A549 (cell line): ENCODE measurements around the gene CIT. TPM values are rescaled to one million over a fixed set of nuclear protein-coding genes. Genes with fewer than 3 reads are reported as not detected.

Experiments
- ATAC-seq, 2 experiments: fragments of 200-7000 bp in 1 of 2; fragments of >200 bp in 1 of 2; cut with Nextera tagmentation in 1 of 2; cut with Tn5 transposase in 1 of 2; 3 replicates each; pipeline versions ENCODE4 v1.8.0 to v1.9.1; 2018 to 2020; ENCODE audit warnings: mild to moderate bottlenecking in 1 of 2, moderate library complexity in 1 of 2
- CTCF ChIA-PET: fragments of 300-600 bp; sonication (Branson Sonifier 250); formaldehyde crosslinking; extraction: SDS; loops from one replicate; lab custom pipeline; 2021; ENCODE audit warnings: antibody characterized with exemption, inconsistent platforms; lab: Yijun Ruan, JAX
- POLR2A ChIA-PET: fragments of 350-600 bp; formaldehyde crosslinking; extraction: SDS; loops from one replicate; lab custom pipeline; 2021; ENCODE audit warnings: antibody characterized with exemption, inconsistent platforms; lab: Yijun Ruan, JAX
- DNase-seq, 2 experiments: peaks; one replicate each; pipeline versions ENCODE4 v3.0.0 to v3.0.0-alpha.2; 2011 to 2016; ENCODE audit warnings: low read depth in 1 of 2, low spot score in 1 of 2
- FAIRE-seq: peaks from 2 replicates; lab custom pipeline; 2011; peaks lifted over from hg19 to GRCh38; lab: Jason Lieb, UNC
- H3K27ac ChIP-seq, 2 experiments: fragments of >200 bp; sonication (Bioruptor Twin); formaldehyde crosslinking; 3 replicates each; pipeline ENCODE4 v1.5.1; 2016 to 2017
- H3K4me1 ChIP-seq: fragments of >200 bp; sonication (Bioruptor Twin); formaldehyde crosslinking; 3 replicates; pipeline ENCODE4 v1.6.1; 2016
- H3K4me2 ChIP-seq: fragments of >200 bp; sonication (Bioruptor Twin); formaldehyde crosslinking; 3 replicates; pipeline ENCODE4 v1.6.1; 2016
- H3K4me3 ChIP-seq: fragments of >200 bp; sonication (Bioruptor Twin); formaldehyde crosslinking; 3 replicates; pipeline ENCODE4 v1.5.1; 2016
- H3K9me3 ChIP-seq: fragments of >200 bp; sonication (Bioruptor Twin); formaldehyde crosslinking; 3 replicates; pipeline ENCODE4 v1.6.1; 2016
- ATOH8 ChIP-seq: fragments of 250-450 bp; sonication (Bioruptor Pico); IDR thresholded peaks from 2 replicates; pipeline ENCODE4 v1.5.0; 2020; ENCODE audit warnings: low read depth, mild to moderate bottlenecking, moderate library complexity
- BCL3 ChIP-seq: fragments of >200 bp; sonication (Bioruptor Twin); formaldehyde crosslinking; IDR thresholded peaks from 3 replicates; pipeline ENCODE4 v1.6.1; 2016
- BHLHE40 ChIP-seq: IDR thresholded peaks from 2 replicates; pipeline ENCODE4 v1.6.1; 2012; ENCODE audit warnings: low read depth, low read length, inconsistent platforms
- CBX2 ChIP-seq: fragments of 200-600 bp; sonication (generic); IDR thresholded peaks from 2 replicates; pipeline ENCODE4 v1.6.1; 2016; ENCODE audit warnings: low read depth, mild to moderate bottlenecking, borderline replicate concordance
- CEBPB ChIP-seq, 2 experiments: fragments of >200 bp in 1 of 2; sonication (Bioruptor Twin) in 1 of 2; formaldehyde crosslinking in 1 of 2; IDR thresholded peaks; 2 replicates each; pipeline ENCODE4 v1.6.1; 2012 to 2016
- CHD2 ChIP-seq: fragments of 150-350 bp; IDR thresholded peaks from 2 replicates; pipeline ENCODE4 v1.6.1; 2014; ENCODE audit warnings: low read length; ENCODE audit not compliant: partially characterized antibody
- E2F6 ChIP-seq: IDR thresholded peaks from 2 replicates; pipeline ENCODE4 v1.6.1; 2012; ENCODE audit warnings: low read depth, borderline replicate concordance
- FOSL2 ChIP-seq, 2 experiments: fragments of 450-650 bp in 1 of 2; fragments of >200 bp in 1 of 2; sonication (Bioruptor Twin) in 1 of 2; formaldehyde crosslinking; IDR thresholded peaks; 2 replicates each; pipeline versions ENCODE4 v1.5.0 to v1.6.1; 2016 to 2020; ENCODE audit warnings: mild to moderate bottlenecking in 1 of 2, moderate library complexity in 1 of 2
- GATA3 ChIP-seq: IDR thresholded peaks from 2 replicates; pipeline ENCODE4 v1.6.1; 2012; ENCODE audit warnings: borderline replicate concordance
- HDAC2 ChIP-seq: fragments of 200-600 bp; sonication (generic); IDR thresholded peaks from 2 replicates; pipeline ENCODE4 v1.6.1; 2016
- KDM1A ChIP-seq: fragments of 200-600 bp; sonication (generic); IDR thresholded peaks from 2 replicates; pipeline ENCODE4 v1.6.1; 2016; ENCODE audit warnings: low read depth, mild to moderate bottlenecking
- KDM5A ChIP-seq: fragments of 200-600 bp; sonication (generic); IDR thresholded peaks from 2 replicates; pipeline ENCODE4 v1.6.1; 2016; ENCODE audit warnings: antibody characterized with exemption, mild to moderate bottlenecking
- MAFK ChIP-seq: fragments of 450-650 bp; IDR thresholded peaks from 2 replicates; pipeline ENCODE4 v1.6.1; 2014; ENCODE audit not compliant: partially characterized antibody
- MAZ ChIP-seq: fragments of 150-350 bp; IDR thresholded peaks from 2 replicates; pipeline ENCODE4 v1.6.1; 2014; ENCODE audit warnings: antibody characterized with exemption, low read depth, low read length, borderline replicate concordance
- RCOR1 ChIP-seq: fragments of 150-350 bp; IDR thresholded peaks from 2 replicates; pipeline ENCODE4 v1.6.1; 2014; ENCODE audit warnings: antibody characterized with exemption, low read length, low read depth
- REST ChIP-seq: fragments of 200-600 bp; sonication (generic); IDR thresholded peaks from 2 replicates; pipeline ENCODE4 v1.6.1; 2016; ENCODE audit warnings: antibody characterized with exemption, mild to moderate bottlenecking, moderate library complexity
- RNF2 ChIP-seq: fragments of 200-600 bp; sonication (generic); IDR thresholded peaks from 2 replicates; pipeline ENCODE4 v1.6.1; 2016; ENCODE audit warnings: low read depth, mild to moderate bottlenecking, antibody characterized with exemption, moderate library complexity, borderline replicate concordance
- TP53 ChIP-seq: fragments of 250-450 bp; sonication (Bioruptor Pico); IDR thresholded peaks from 2 replicates; pipeline ENCODE4 v1.5.0; 2021; ENCODE audit warnings: mild to moderate bottlenecking, moderate library complexity
- ZNF302 ChIP-seq: fragments of 250-450 bp; sonication (Bioruptor Pico); IDR thresholded peaks from 2 replicates; pipeline ENCODE4 v1.9.0; 2021; ENCODE audit warnings: inconsistent platforms, mild to moderate bottlenecking, moderate library complexity
- ZSCAN20 ChIP-seq: fragments of 250-450 bp; sonication (Bioruptor Pico); IDR thresholded peaks from 2 replicates; pipeline ENCODE4 v1.8.0; 2022; ENCODE audit warnings: mild to moderate bottlenecking, moderate library complexity
- WGBS: methylation state at CpG from one replicate; pipeline ENCODE4 v1.1.6; 2017; ENCODE audit errors: missing lambda C conversion rate; 5-methylcytosine and 5-hydroxymethylcytosine counted together
- polyA plus RNA-seq, 4 experiments: library from polyadenylated mRNA; depleted of rRNA in 3 of 4; stranded (reverse); fragments of >200 nt; fragmentation: RNase III in 1 of 4; extraction: RNeasy Plus Mini Kit Qiagen cat#74134 plus additional on column Dnase treatment in 1 of 4; gene quantifications; 2 replicates in 3 of 4; 3 replicates in 1 of 4; pipeline ENCODE4 v1.2.3, GENCODE V29; 2011 to 2017

The CIT gene
- polyA plus RNA-seq, 2 of the 4 experiments (the other 2 are of a cell fraction) = 12.5 to 25.4 TPM

DNA sequence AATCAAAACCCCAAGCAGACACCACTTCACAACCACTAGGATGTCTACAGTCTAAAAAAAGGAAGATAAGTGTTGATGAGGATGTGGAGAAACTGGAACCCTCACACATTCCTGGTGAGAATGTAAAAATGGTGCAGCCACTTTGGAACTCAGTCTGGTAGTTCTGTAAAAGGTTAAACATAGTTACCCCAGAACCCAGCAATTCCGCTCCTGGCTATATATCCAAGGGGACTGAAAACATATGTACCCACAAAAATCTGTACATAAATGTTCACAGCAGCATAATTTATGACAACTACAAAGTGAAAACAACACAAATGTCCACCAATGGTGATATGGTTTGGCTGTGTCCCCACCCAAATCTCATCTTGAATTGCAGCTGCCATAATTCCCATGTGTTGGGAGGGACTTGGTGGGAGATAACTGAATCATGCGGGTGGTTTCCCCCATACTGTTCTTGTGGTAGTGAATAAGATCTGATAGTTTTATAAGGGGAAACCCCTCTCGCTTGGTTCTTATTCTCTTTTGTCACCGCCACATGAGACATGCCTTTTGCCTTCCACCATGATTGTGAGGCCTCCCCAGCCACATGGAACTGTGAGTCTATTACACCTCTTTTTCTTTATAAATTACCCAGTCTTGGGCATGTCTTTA is 162.4 kb downstream of the CIT start (continued):
- TF ChIP-seq REST (no peak), KDM5A (no peak), E2F6 (no peak), CHD2 (no peak)

DNA sequence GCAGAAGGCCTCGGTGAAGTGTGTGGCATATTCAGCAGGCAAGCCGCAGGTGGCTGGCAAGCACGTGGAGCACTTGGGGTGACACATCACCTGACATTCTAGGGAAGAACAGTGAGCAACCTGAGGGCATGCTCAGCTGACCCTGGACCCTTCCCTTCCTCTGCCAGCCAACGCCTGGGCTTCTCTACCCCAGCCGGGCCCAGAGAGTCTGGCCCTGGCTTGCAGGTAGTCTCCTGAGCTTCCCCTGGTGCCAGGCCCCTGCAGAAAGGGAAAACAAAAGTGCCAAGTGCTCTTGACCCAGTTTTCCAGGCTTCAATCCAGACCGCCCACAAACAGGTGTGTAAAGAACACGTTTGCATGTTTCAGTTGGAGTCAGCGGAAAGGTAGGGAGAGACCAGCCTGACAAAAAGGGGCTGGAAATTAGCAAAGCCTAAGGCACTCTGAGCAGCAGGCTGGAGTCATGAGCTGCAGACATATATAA is 163.5 kb downstream of the CIT start:
- no peak overlapping the region for H3K27ac ChIP-seq
- over 99% methylated on average over 8 of the region's 8 CpGs for WGBS
- no peaks in the 10 kb centered on the region for H3K9me3 ChIP-seq
- ATAC-seq (no peak), FAIRE-seq (no peak), DNase-seq (no peak)
- H3K4me1 ChIP-seq = peaks cover 15% of the 10 kb centered on the region
- ChIA-PET CTCF (interaction anchor here (1.3 kb wide), 1 partner anchor 19 kb away, joined by 4 read pairs; no protein-coding TSS in a partner anchor), POLR2A (no interaction called here)
- TF ChIP-seq ATOH8 (CRISPR knock-in tag) (no peak), FOSL2 (IDR thresholded peaks at IDR 0.05) (no peak), FOSL2 (CRISPR knock-in tag; IDR thresholded peaks at IDR 0.05) (no peak), TP53 (no peak), BHLHE40 (no peak), GATA3 (no peak), RCOR1 (no peak), CBX2 (no peak), CEBPB (IDR thresholded peaks at IDR 0.05) (no peak), ZNF302 (CRISPR knock-in tag) (no peak), BCL3 (no peak), HDAC2 (no peak), RNF2 (no peak), ZSCAN20 (CRISPR knock-in tag) (no peak), KDM1A (no peak)
- no peak overlapping the region for H3K4me2 ChIP-seq
- no peak overlapping the region for H3K4me3 ChIP-seq

DNA sequence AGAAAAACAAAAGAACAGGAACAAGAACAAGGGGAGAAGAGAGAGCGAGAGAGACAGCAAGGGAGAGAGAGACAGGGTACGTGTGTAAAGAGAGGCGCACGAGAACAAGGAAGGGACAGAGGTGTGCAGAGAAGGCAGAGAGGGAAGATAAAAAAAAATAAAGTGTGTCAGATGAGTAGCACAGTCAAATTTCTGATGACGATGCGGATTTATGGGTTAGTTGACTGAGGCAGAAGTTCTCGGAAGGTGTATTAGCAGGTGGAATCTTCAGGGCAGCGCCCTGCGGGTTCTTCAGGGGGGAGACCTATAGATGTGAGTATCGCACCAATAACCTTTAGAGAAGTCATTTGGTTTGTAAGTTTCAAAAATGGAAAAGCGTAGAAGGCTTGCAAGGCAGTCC is 164.4 kb downstream of the CIT start:
- DNase-seq (no peak), ATAC-seq (no peak), FAIRE-seq (no peak)
- Histone ChIP-seq H3K4me2 (no peak overlapping the region), H3K4me1 (peaks cover 15% of the 10 kb centered on the region), H3K9me3 (no peaks in the 10 kb centered on the region), H3K4me3 (no peak overlapping the region), H3K27ac (no peak overlapping the region)
- ChIA-PET POLR2A (no interaction called here), CTCF (interaction anchor here (1.0 kb wide), 1 partner anchor 14 kb away, joined by 3 read pairs; no protein-coding TSS in a partner anchor)
- 95% methylated on average over 11 of the region's 11 CpGs for WGBS
- TF ChIP-seq MAZ (no peak), MAFK (peak; percentile 90)
